Loucy (cell line): ENCODE measurements around the gene POLR1D.
"Not testable (repeated sequence)": the region's sequence is repeated elsewhere in the genome, so short reads cannot be mapped to it uniquely, and the experiment has no call there.

Source experiments
- H2AFZ ChIP-seq: fragments of 200-600 bp; sonication (generic); 2 replicates; pipeline ENCODE4 v1.6.0; 2016; ENCODE audit warnings: antibody characterized with exemption, mild to moderate bottlenecking, low read length, moderate library complexity
- H3F3A ChIP-seq: fragments of 200-600 bp; 2 replicates; pipeline ENCODE4 v1.6.0; 2016; ENCODE audit warnings: antibody characterized with exemption, low read depth, mild to moderate bottlenecking
- H3K27me3 ChIP-seq: fragments of 200-600 bp; sonication (generic); 2 replicates; pipeline ENCODE4 v1.6.1; 2014; ENCODE audit warnings: low read length, mild to moderate bottlenecking; ENCODE audit not compliant: insufficient read depth, poor library complexity, severe bottlenecking
- H3K36me3 ChIP-seq: fragments of 200-600 bp; sonication (generic); 2 replicates; pipeline ENCODE4 v1.6.1; 2016; ENCODE audit warnings: low read length; ENCODE audit not compliant: insufficient read depth
- H3K4me1 ChIP-seq: fragments of 200-600 bp; sonication (generic); 2 replicates; pipeline ENCODE4 v1.5.1; 2014; ENCODE audit warnings: low read length, mild to moderate bottlenecking; ENCODE audit not compliant: insufficient read depth, poor library complexity, severe bottlenecking
- H3K4me2 ChIP-seq: fragments of 200-600 bp; sonication (generic); 2 replicates; pipeline ENCODE4 v1.6.0; 2014; ENCODE audit warnings: antibody characterized with exemption, low read length, low read depth, mild to moderate bottlenecking; ENCODE audit not compliant: poor library complexity, severe bottlenecking
- H3K4me3 ChIP-seq: fragments of 200-600 bp; sonication (generic); 2 replicates; pipeline ENCODE4 v1.5.1; 2014; ENCODE audit warnings: low read length, mild to moderate bottlenecking, mixed read lengths; ENCODE audit not compliant: poor library complexity, severe bottlenecking
- H3K79me2 ChIP-seq: fragments of 200-600 bp; sonication (generic); 2 replicates; pipeline ENCODE4 v1.6.1; 2014; ENCODE audit warnings: low read length; ENCODE audit not compliant: insufficient read depth
- H3K9ac ChIP-seq: fragments of 200-600 bp; sonication (generic); 2 replicates; pipeline ENCODE4 v1.6.0; 2014; ENCODE audit warnings: mild to moderate bottlenecking, low read depth, low read length, moderate library complexity; ENCODE audit not compliant: poor library complexity, severe bottlenecking
- H3K9me2 ChIP-seq: fragments of 200-600 bp; sonication (generic); replicated peaks from 2 replicates; pipeline ENCODE4 v1.6.1; 2016; ENCODE audit warnings: low read depth, low read length, mixed read lengths
- H3K9me3 ChIP-seq: fragments of 200-600 bp; sonication (generic); 2 replicates; pipeline ENCODE4 v1.6.1; 2014; ENCODE audit warnings: mild to moderate bottlenecking, antibody characterized with exemption, low read length, low read depth; ENCODE audit not compliant: insufficient read depth
- H4K20me1 ChIP-seq: fragments of 200-600 bp; sonication (generic); 2 replicates; pipeline ENCODE4 v1.6.0; 2014; ENCODE audit warnings: antibody characterized with exemption, low read length, mild to moderate bottlenecking; ENCODE audit not compliant: insufficient read depth, poor library complexity, severe bottlenecking
- EZH2phosphoT487 ChIP-seq: fragments of 200-600 bp; IDR thresholded peaks from 2 replicates; pipeline ENCODE4 v1.6.1; 2018; ENCODE audit warnings: antibody characterized with exemption, mild to moderate bottlenecking, moderate library complexity, borderline replicate concordance
- TF ChIP-seq, protein P1 (sequence below): fragments of 200-600 bp; sonication (generic); conservative IDR thresholded peaks from 2 replicates; pipeline ENCODE4 v1.5.1; 2014; ENCODE audit warnings: mild to moderate bottlenecking, antibody characterized with exemption, low read length

The POLR1D gene

GRCh38 chr13:27628081-27628480 lies 6.4 kb downstream of the POLR1D start:
- Histone ChIP-seq H2AFZ (no peak overlapping the region), H3K4me3 (peak overlapping the region; percentile 9), H3K9me3 (no peaks in the 10 kb centered on the region), H3F3A (no peaks in the 10 kb centered on the region), H3K27me3 (no peaks in the 10 kb centered on the region), H3K4me2 (peak overlapping the region; percentile 98), H3K36me3 (no peaks in the 10 kb centered on the region), H3K79me2 (peaks cover 89% of the 10 kb centered on the region), H3K9ac (no peak overlapping the region), H3K9me2 (no peaks in the 10 kb centered on the region), H4K20me1 (peaks cover 70% of the 10 kb centered on the region), H3K4me1 (peaks cover 65% of the 10 kb centered on the region)
- TF ChIP-seq, protein P1, sequence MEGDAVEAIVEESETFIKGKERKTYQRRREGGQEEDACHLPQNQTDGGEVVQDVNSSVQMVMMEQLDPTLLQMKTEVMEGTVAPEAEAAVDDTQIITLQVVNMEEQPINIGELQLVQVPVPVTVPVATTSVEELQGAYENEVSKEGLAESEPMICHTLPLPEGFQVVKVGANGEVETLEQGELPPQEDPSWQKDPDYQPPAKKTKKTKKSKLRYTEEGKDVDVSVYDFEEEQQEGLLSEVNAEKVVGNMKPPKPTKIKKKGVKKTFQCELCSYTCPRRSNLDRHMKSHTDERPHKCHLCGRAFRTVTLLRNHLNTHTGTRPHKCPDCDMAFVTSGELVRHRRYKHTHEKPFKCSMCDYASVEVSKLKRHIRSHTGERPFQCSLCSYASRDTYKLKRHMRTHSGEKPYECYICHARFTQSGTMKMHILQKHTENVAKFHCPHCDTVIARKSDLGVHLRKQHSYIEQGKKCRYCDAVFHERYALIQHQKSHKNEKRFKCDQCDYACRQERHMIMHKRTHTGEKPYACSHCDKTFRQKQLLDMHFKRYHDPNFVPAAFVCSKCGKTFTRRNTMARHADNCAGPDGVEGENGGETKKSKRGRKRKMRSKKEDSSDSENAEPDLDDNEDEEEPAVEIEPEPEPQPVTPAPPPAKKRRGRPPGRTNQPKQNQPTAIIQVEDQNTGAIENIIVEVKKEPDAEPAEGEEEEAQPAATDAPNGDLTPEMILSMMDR = no peak
- TF ChIP-seq EZH2phosphoT487 = no peak

GRCh38 chr13:27628766-27629165 lies 7.1 kb downstream of the POLR1D start:
- H3K4me1 ChIP-seq = peaks cover 58% of the 10 kb centered on the region
- not testable (repeated sequence) for H3K9me3 ChIP-seq, H3K27me3 ChIP-seq, H3K9ac ChIP-seq, H3K36me3 ChIP-seq, H2AFZ ChIP-seq, H3F3A ChIP-seq, H3K4me3 ChIP-seq, H3K9me2 ChIP-seq
- peak overlapping the region; percentile 98 for H3K4me2 ChIP-seq
- H4K20me1 ChIP-seq = peaks cover 64% of the 10 kb centered on the region
- H3K79me2 ChIP-seq = peaks cover 88% of the 10 kb centered on the region

GRCh38 chr13:27631156-27631555 lies 9.5 kb downstream of the POLR1D start:
- Histone ChIP-seq H3K9me2 (no peaks in the 10 kb centered on the region), H3K4me3 (no peak overlapping the region), H2AFZ (no peak overlapping the region), H3K27me3 (no peaks in the 10 kb centered on the region), H3F3A (no peaks in the 10 kb centered on the region; the same call in 1 of the 2 replicates), H3K4me2 (peak overlapping the region; percentile 48), H3K79me2 (peaks cover 73% of the 10 kb centered on the region), H3K9ac (no peak overlapping the region), H4K20me1 (peaks cover 41% of the 10 kb centered on the region), H3K36me3 (no peaks in the 10 kb centered on the region), H3K4me1 (peaks cover 35% of the 10 kb centered on the region), H3K9me3 (no peaks in the 10 kb centered on the region)
- TF ChIP-seq EZH2phosphoT487 = no peak
- TF ChIP-seq, protein P1 = no peak

DNA sequence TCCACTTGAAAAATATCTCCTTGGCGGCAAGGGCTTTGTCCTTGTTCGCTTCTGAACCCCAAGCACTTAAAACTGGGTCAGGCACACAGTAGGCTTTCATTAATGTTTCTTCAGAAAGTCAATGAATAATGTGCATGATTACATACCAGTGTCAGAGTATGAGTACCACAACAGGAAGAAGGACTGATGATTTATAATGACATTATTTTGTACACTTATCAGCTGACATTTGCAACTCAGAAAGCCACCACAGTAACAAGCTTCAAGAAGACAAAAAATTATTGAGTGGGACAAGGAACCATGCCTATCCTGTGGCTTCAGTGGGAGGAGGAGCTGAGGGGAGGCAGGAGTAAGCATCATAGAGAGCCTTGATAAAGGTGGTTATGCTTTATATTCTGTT lies 10.0 kb downstream of the POLR1D start:
- H3K9ac ChIP-seq = no peak overlapping the region
- no peaks in the 10 kb centered on the region for H3K36me3 ChIP-seq
- peak overlapping the region; percentile 48 for H3K4me2 ChIP-seq
- H3K4me1 ChIP-seq = peaks cover 34% of the 10 kb centered on the region
- no peak overlapping the region for H3K4me3 ChIP-seq
- no peaks in the 10 kb centered on the region for H3K9me2 ChIP-seq
- TF ChIP-seq, protein P1 = no peak
- TF ChIP-seq EZH2phosphoT487 = no peak
- H3K27me3 ChIP-seq = no peaks in the 10 kb centered on the region
- peaks cover 69% of the 10 kb centered on the region for H3K79me2 ChIP-seq
- peaks cover 42% of the 10 kb centered on the region for H4K20me1 ChIP-seq
- H3K9me3 ChIP-seq = no peaks in the 10 kb centered on the region
- no peaks in the 10 kb centered on the region; the same call in 1 of the 2 replicates for H3F3A ChIP-seq
- H2AFZ ChIP-seq = no peak overlapping the region
